NCI-H345 treated with DMSO at 0.1 percent for 48 hours (cell line): Measurements from ENCODE around the gene NAA40.

ENCODE experiments used
- DNase-seq: peaks from one replicate; lab custom pipeline; 2025; ENCODE audit not compliant: unreplicated experiment; lab: John Stamatoyannopoulos, UW

The NAA40 gene

GRCh38 chr11:63938479-63939396 is at the start of gene NAA40:
Gene NAA40, plus strand, starts transcription at chr11:63939002. Its CDS starts 95 bp downstream, at chr11:63939097.
- peak; percentile 78 for DNase-seq

GRCh38 chr11:63889344-63889743 is 49.5 kb upstream of the NAA40 start:
- no peak for DNase-seq

DNA sequence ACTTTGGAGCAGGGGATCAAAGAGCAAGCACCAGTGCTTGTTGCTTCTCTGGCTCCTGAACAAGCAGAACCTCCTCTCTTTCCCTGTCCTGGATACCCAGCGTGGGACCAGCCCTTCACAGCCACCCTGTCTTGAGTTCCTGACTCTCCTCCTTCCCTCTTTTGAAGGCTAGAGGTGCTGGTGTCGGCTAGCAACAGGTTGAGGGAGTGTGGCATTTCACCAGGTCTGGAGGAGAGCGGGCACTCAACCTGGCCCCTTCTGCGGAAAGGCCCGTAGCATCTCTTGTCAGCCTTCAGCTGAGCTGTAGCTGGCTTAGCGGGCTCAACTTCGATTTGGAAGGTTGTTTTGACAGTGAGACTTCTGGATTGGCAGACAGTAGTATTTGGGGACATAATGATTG is 48.4 kb upstream of the NAA40 start:
- no peak for DNase-seq

GRCh38 chr11:63892228-63892627 is 46.6 kb upstream of the NAA40 start:
- no peak for DNase-seq

- DNase-seq, result no peak
These were observed 45.4 kb upstream of the NAA40 start for GRCh38 chr11:63893355-63893754.

DNA sequence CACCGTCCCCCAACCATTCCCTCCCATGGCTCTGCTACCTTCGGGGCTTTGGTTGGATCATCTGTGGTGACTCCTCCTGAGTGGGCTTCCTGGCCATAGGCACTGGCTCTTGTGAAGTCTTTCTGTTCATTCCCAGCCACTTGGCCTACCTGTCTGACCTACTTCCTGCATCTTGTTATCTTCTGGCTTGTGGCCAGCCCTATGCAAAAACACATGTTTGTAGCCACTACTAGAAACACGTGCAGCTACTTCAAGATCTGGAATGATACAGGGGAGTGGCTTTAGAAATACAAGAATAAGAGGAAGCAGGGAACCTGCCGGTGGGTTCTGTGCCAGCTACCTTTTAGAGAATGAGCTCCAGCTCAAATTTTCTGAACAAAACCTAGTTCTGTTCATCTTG is 42.7 kb upstream of the NAA40 start:
- DNase-seq, result no peak

DNA sequence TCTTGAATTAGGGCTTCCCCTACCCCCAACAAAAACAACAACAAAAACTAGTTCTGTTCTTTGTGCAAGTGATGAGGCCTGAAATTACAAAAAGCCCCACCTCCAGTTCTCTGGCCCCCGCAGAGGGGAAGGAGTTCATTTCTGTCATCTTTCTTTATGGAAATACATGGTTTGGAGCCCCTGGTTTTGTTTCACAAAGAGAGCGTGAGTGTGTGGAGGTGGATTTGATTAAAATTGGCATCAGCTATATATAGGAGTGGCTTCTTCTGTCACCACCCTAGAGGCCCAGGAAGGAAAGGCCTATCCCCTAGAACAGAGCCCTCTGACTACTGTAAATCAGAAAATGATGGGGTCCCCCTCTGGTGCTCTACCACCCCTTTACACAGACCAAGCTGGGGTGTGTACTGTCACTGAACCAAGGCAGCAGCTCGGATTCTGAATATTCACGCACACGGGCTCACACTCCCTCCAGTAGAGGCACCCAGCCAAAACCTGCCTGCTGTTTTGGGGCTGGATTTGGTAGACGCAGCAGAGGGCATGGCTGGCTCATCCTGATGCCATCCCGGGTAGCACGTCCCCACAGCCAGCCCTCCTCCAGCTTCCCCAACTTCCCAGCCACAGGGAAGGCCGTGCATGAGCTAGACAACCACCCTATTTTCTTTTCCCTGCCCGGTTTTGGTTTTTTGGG is 41.2 kb upstream of the NAA40 start:
- DNase-seq, result no peak

GRCh38 chr11:63901660-63902059 is 37.1 kb upstream of the NAA40 start:
- no peak for DNase-seq

GRCh38 chr11:63903884-63904283 is 34.9 kb upstream of the NAA40 start:
- DNase-seq, result no peak

DNA sequence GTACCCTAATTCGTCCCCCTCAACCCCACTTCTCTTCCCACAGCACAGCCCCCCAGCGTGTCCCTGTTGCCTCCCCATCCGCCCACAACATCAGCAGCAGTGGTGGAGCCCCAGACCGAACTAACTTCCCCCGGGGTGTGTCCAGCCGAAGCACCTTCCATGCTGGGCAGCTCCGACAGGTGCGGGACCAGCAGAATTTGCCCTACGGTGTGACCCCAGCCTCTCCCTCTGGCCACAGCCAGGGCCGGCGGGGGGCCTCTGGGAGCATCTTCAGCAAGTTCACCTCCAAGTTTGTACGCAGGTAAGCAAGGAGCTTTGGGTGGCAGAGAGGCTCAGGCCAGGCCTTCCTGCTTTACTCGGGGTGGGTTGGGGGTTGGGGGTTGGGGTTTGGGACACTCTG is 34.1 kb upstream of the NAA40 start:
- no peak for DNase-seq

DNA sequence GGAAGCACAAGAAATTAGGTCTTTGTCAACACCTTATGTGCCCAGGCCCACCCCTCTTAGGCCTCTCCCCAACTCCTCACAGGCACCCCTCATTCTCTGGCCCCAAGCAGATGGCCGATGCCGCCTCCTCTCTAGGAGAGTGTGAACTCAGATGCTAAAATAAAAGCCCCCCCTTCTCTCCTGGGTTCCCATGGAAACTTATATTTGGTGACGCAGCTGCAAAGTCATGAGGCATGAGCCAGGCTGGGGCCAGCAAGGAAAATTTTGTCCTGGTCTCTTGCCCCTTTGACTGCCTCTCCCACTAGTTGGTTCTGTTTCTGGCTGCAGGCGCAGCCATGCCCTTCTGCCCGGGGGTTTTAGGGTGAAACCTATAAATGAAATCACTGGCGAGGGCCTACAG is 33.6 kb upstream of the NAA40 start:
- DNase-seq, result no peak

- DNase-seq, result no peak
These were observed 32.7 kb upstream of the NAA40 start for GRCh38 chr11:63906087-63906486.

DNA sequence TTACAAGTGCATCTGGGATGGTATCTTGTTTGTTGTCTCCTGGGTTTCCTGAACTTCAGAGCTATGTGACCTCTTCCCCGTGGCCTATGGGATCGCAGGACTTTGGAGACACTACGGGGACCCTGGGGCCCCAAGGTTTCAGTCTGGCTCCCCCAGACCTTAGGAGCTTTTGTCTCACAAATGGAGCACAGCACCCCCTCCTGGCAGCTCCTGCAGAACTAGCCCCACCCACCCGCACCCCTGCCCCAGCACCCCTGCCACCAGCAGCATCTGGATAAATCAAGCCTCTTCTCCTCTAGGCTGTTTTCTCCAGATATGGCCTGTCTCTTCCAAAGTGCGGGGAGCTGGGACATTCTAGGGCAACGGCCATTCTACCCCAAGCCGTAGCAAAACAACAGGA is 32.2 kb upstream of the NAA40 start:
- DNase-seq, result no peak

- no peak for DNase-seq
These were observed 31.7 kb upstream of the NAA40 start for GRCh38 chr11:63907063-63907462.

GRCh38 chr11:63907808-63908530 is 30.8 kb upstream of the NAA40 start:
- no peak for DNase-seq

DNA sequence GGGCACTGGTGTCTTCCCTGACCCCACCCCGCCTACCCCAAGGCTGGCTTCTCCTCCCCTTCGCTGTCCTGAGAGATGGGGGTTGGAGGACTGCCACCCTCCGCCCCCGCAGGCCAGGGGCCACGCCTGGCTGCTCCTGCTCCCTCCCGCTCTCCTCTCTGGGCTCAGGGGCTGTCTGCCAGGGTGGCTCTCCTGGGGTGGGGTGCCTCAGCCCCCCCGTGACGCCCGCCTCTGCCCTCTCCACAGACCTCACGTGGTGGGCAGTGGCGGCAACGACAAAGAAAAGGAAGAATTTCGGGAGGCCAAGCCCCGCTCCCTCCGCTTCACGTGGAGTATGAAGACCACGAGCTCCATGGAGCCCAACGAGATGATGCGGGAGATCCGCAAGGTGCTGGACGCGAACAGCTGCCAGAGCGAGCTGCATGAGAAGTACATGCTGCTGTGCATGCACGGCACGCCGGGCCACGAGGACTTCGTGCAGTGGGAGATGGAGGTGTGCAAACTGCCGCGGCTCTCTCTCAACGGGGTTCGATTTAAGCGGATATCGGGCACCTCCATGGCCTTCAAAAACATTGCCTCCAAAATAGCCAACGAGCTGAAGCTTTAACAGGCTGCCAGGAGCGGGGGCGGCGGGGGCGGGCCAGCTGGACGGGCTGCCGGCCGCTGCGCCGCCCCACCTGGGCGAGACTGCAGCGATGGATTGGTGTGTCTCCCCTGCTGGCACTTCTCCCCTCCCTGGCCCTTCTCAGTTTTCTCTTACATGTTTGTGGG is 30.0 kb upstream of the NAA40 start:
- no peak for DNase-seq

DNA sequence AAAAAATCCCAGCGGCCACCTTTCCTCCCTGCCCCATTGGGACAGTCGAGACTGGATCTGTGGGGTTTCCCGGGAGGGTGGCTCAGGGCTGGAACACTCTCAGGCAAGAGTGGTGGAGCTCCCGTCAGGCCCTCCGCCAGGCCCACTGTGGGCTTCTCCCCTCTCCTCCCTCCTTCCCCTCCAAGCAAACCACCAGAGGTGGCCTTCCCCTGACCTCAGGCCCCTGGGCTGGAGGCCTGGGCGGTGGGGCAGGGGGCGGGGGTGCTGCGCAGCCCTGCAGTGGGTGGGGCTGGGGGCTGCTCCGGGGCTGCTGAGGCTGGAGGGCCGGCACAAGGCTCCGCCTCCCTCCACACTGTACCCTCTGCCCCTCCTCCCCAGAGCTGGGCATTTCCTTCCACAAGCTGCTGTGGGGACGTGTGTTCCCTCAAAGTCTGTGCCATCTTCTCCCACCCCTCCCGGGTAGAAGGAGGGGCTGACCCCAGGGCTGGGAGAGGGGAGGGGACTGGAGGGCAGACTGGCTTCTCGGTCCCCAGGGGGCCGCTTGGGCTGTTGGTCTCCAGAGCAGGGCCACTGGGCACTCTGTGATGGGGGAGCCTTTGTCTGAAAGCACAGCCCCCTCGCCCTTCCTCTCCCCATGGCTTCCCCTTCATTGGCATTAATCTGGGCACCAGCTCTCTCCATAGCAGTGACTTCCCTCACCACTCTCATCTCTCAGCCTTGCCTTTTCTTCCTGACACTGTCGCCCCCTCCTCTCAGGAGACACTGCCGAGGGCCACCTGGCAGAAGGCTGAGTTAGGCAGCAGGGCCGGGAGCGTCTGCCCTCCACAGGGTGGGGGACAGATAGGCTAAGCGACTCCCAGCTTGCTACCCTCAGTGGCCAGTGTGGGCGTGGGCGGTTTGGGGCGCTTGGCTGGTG is 29.0 kb upstream of the NAA40 start:
- no peak for DNase-seq

DNA sequence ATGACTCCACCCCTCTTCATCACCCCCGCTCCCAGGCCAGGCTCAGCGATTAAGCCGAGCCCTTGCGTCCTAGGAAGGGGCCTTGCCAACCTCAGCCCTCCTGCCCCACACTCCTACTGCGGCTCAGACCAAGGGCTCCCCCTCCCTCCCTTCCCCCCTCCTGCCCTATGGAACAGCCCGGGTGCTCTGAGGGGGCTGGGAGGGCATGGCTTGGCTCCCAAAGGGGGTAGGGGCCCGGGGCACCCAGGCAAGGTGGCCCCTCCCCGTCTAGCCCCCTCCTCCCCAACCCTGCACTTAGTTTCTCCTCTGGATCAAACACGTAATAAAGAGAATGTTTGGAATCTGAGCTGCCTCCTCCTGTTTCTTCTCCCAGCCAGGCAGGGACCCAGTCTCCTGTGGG is 28.1 kb upstream of the NAA40 start:
- no peak for DNase-seq

- DNase-seq, result no peak
These were observed 27.4 kb upstream of the NAA40 start for GRCh38 chr11:63911440-63911839.

- DNase-seq, result no peak
These were observed 26.9 kb upstream of the NAA40 start for GRCh38 chr11:63911876-63912275.
